ENCODE results near the gene TMEM154.
"Not testable (repeated sequence)": the region's sequence is repeated elsewhere in the genome, so short reads cannot be mapped to it uniquely, and the experiment has no call there.

The TMEM154 gene

GRCh38 chr4:152672206-152673092 lies 7.3 kb downstream of the TMEM154 start:
- in situ Hi-C loops (cut with HindIII; ENCODE audit: low sequenced_read_pairs), result no loop called here

GRCh38 chr4:152668338-152668964 lies 11.3 kb downstream of the TMEM154 start:
- in situ Hi-C loops (cut with HindIII; ENCODE audit: low sequenced_read_pairs), result no loop called here

- in situ Hi-C loops (cut with HindIII; ENCODE audit: low sequenced_read_pairs), result no loop called here
Measured at GRCh38 chr4:152667781-152668180, 12.0 kb downstream of the TMEM154 start.

- in situ Hi-C loops (cut with HindIII; ENCODE audit: low sequenced_read_pairs), result no loop called here
Measured at GRCh38 chr4:152666946-152667345, 12.9 kb downstream of the TMEM154 start.

GRCh38 chr4:152665691-152666395 lies 14.0 kb downstream of the TMEM154 start:
- in situ Hi-C loops (cut with HindIII; ENCODE audit: low sequenced_read_pairs), result no loop called here

- in situ Hi-C loops (cut with HindIII; ENCODE audit: low sequenced_read_pairs), result not testable (repeated sequence)
Measured at GRCh38 chr4:152664067-152664378, 15.8 kb downstream of the TMEM154 start.

GRCh38 chr4:152663203-152664066 lies 16.4 kb downstream of the TMEM154 start:
- in situ Hi-C loops (cut with HindIII; ENCODE audit: low sequenced_read_pairs), result no loop called here

- in situ Hi-C loops (cut with HindIII; ENCODE audit: low sequenced_read_pairs), result no loop called here
Measured at GRCh38 chr4:152661649-152662048, 18.1 kb downstream of the TMEM154 start.

GRCh38 chr4:152660526-152660925 lies 19.3 kb downstream of the TMEM154 start:
- in situ Hi-C loops (cut with HindIII; ENCODE audit: low sequenced_read_pairs), result no loop called here

- in situ Hi-C loops (cut with HindIII; ENCODE audit: low sequenced_read_pairs), result no loop called here
Measured at GRCh38 chr4:152659806-152660205, 20.0 kb downstream of the TMEM154 start.

GRCh38 chr4:152657657-152658056 lies 22.1 kb downstream of the TMEM154 start:
- in situ Hi-C loops (cut with HindIII; ENCODE audit: low sequenced_read_pairs), result no loop called here

- in situ Hi-C loops (cut with HindIII; ENCODE audit: low sequenced_read_pairs), result no loop called here
Measured at GRCh38 chr4:152655272-152656129, 24.3 kb downstream of the TMEM154 start.

- in situ Hi-C loops (cut with HindIII; ENCODE audit: low sequenced_read_pairs), result no loop called here
Measured at GRCh38 chr4:152652102-152652501, 27.7 kb downstream of the TMEM154 start.

- in situ Hi-C loops (cut with HindIII; ENCODE audit: low sequenced_read_pairs), result no loop called here
Measured at GRCh38 chr4:152651473-152652060, 28.2 kb downstream of the TMEM154 start.

- in situ Hi-C loops (cut with HindIII; ENCODE audit: low sequenced_read_pairs), result no loop called here
Measured at GRCh38 chr4:152646221-152646620, 33.6 kb downstream of the TMEM154 start.

GRCh38 chr4:152644130-152644529 lies 35.7 kb downstream of the TMEM154 start:
- in situ Hi-C loops (cut with HindIII; ENCODE audit: low sequenced_read_pairs), result no loop called here

- in situ Hi-C loops (cut with HindIII; ENCODE audit: low sequenced_read_pairs), result no loop called here
Measured at GRCh38 chr4:152643153-152644035, 36.4 kb downstream of the TMEM154 start.

GRCh38 chr4:152640058-152640921 lies 39.5 kb downstream of the TMEM154 start:
- in situ Hi-C loops (cut with HindIII; ENCODE audit: low sequenced_read_pairs), result no loop called here

All from endothelial cell of hepatic sinusoid (primary cell).